Measurements from ENCODE around the gene ABHD3.

DNA sequence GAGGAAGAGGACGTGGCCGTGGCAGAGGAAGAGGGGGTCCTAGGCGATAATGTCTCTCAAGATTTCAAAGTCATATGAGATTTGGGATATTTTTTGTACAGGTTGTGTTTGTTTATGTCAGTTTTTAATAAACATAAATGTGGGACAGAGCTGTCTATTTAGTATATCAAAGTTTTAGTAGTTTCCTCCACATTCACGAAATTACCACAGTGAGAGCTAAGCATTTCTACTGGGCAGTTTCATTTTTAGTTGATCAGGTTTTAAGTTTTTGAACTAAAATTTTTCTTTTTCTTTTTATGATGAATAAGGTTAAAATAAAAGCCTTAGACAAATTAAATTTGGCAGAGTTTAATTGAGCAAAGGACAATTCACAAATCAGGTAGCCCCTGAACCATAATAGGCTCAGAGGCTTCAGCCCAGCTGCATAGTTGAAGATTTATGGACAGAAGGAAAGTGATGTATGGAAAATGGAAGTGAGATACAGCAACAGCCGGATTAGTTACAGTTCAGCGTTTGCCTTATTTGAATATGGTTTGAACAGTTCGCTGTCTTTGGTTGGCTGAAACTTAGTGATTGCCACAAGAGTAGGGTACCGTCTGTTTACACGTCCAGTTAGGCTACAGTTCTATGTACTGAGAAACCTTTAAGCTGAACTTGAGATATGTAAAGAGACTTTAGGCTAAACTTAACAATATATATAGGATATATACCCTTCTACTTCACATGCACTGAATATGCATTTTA, 75.3 kb downstream of the ABHD3 start:
- TF ChIP-seq, protein P1, sequence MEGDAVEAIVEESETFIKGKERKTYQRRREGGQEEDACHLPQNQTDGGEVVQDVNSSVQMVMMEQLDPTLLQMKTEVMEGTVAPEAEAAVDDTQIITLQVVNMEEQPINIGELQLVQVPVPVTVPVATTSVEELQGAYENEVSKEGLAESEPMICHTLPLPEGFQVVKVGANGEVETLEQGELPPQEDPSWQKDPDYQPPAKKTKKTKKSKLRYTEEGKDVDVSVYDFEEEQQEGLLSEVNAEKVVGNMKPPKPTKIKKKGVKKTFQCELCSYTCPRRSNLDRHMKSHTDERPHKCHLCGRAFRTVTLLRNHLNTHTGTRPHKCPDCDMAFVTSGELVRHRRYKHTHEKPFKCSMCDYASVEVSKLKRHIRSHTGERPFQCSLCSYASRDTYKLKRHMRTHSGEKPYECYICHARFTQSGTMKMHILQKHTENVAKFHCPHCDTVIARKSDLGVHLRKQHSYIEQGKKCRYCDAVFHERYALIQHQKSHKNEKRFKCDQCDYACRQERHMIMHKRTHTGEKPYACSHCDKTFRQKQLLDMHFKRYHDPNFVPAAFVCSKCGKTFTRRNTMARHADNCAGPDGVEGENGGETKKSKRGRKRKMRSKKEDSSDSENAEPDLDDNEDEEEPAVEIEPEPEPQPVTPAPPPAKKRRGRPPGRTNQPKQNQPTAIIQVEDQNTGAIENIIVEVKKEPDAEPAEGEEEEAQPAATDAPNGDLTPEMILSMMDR (IDR thresholded peaks at IDR 0.05): no peak
- no peak for TF ChIP-seq POLR2A (IDR thresholded peaks at IDR 0.05)

All from lower leg skin (tissue), 3 donors.